SK-N-SH (cell line): ENCODE data around the gene EIF4E1B. TPM values are rescaled to one million over a fixed set of nuclear protein-coding genes. Genes with fewer than 3 reads are reported as not detected.

ENCODE experiments used
- polyA plus RNA-seq, 3 experiments: library from polyadenylated mRNA; depleted of rRNA; stranded (reverse); fragments of >200 nt; gene quantifications; 2 replicates each; pipeline ENCODE4 v1.2.3, GENCODE V29; 2012
- small RNA-seq, 7 experiments: library from RNA; depleted of rRNA; stranded (forward); fragments of <200 nt; gene quantifications; one replicate each; pipeline ENCODE3, GENCODE V24; 2012

Gene EIF4E1B
- polyA plus RNA-seq, 1 of the 3 experiments (the other 2 are of a cell fraction) = not detected

Small RNAs within 50 kb of the gene (small RNA-seq; reads per million reads assigned to genes)
- gene MIR4281 = 0 reads per million in 7 experiments

Other genes with a start within 250 kb of the EIF4E1B start
- 158 and 161 TPM in 2 replicates for gene NOP16, start 242.1 kb upstream of the EIF4E1B start, polyA plus RNA-seq (2012; rRNA removed)
- gene HIGD2A, start 241.9 kb upstream of the EIF4E1B start, polyA plus RNA-seq (2012; rRNA removed) = 211 and 213 TPM in 2 replicates
- 85.9 and 91.2 TPM in 2 replicates for gene CLTB, start 214.1 kb upstream of the EIF4E1B start, polyA plus RNA-seq (2012; rRNA removed)
- 25.5 and 35.1 TPM in 2 replicates for gene FAF2, start 182.3 kb upstream of the EIF4E1B start, polyA plus RNA-seq (2012; rRNA removed)
- gene RNF44, start 93.3 kb upstream of the EIF4E1B start, polyA plus RNA-seq (2012; rRNA removed) = 13.2 and 17.9 TPM in 2 replicates
- gene CDHR2, start 81.3 kb upstream of the EIF4E1B start, polyA plus RNA-seq (2012; rRNA removed) = 0.02 TPM in 1 of 2 replicates, not detected in the other
- 5.9 and 6.6 TPM in 2 replicates for gene GPRIN1, start 20.5 kb upstream of the EIF4E1B start, polyA plus RNA-seq (2012; rRNA removed)
- gene SNCB, start 141 bp upstream of the EIF4E1B start, polyA plus RNA-seq (2012; rRNA removed) = 0.15 and 0.33 TPM in 2 replicates
- gene TSPAN17, start 16.8 kb downstream of the EIF4E1B start, polyA plus RNA-seq (2012; rRNA removed) = 61.7 and 68.4 TPM in 2 replicates
- gene UNC5A, start 179.9 kb downstream of the EIF4E1B start, polyA plus RNA-seq (2012; rRNA removed) = 0.46 and 0.55 TPM in 2 replicates